ENCODE results near the gene ARL13B.
"Not testable (repeated sequence)": the region's sequence is repeated elsewhere in the genome, so short reads cannot be mapped to it uniquely, and the experiment has no call there.

ARL13B gene

GRCh38 chr3:93962798-93963197, 17.2 kb upstream of the ARL13B start:
- DNase-seq (ENCODE audit: extremely low read depth, low read depth), result no peak
- no peak for TF ChIP-seq CTCF (IDR thresholded peaks at IDR 0.05; ENCODE audit: low read depth, low read length)

GRCh38 chr3:93965106-93965505, 14.8 kb upstream of the ARL13B start:
- DNase-seq (ENCODE audit: extremely low read depth, low read depth), result not testable (repeated sequence)

- no peak for DNase-seq (ENCODE audit: extremely low read depth, low read depth)
- TF ChIP-seq CTCF (IDR thresholded peaks at IDR 0.05; ENCODE audit: low read depth, low read length), result no peak
Observed at GRCh38 chr3:93969443-93969842, 10.5 kb upstream of the ARL13B start.

GRCh38 chr3:93969997-93970396, 10.0 kb upstream of the ARL13B start:
- no peak for TF ChIP-seq CTCF (IDR thresholded peaks at IDR 0.05; ENCODE audit: low read depth, low read length)
- DNase-seq (ENCODE audit: extremely low read depth, low read depth), result no peak

- TF ChIP-seq CTCF (IDR thresholded peaks at IDR 0.05; ENCODE audit: low read depth, low read length), result no peak
- peak; percentile 62 for DNase-seq (ENCODE audit: extremely low read depth, low read depth)
Observed at GRCh38 chr3:93973131-93974126, 6.5 kb upstream of the ARL13B start, which contains the start of gene PROS1. PROS1 (minus strand) TSS chr3:93973896; CDS start chr3:93973749, 147 bp downstream.

GRCh38 chr3:93981649-93982048, 1.7 kb downstream of the ARL13B start:
- no peak for TF ChIP-seq CTCF (IDR thresholded peaks at IDR 0.05; ENCODE audit: low read depth, low read length)
- no peak for DNase-seq (ENCODE audit: extremely low read depth, low read depth)

GRCh38 chr3:93983408-93983807, 3.5 kb downstream of the ARL13B start:
- no peak for DNase-seq (ENCODE audit: extremely low read depth, low read depth)
- TF ChIP-seq CTCF (IDR thresholded peaks at IDR 0.05; ENCODE audit: low read depth, low read length), result no peak

All from AG09319 (cell line).